Stimulated activated CD8-positive, alpha-beta memory T cell treated with anti-CD3 and anti-CD28 coated beads, Interleukin-12 subunit alpha, Interleukin-12 subunit beta, amount 100 ng/mL, for 1 hour (primary cell): ENCODE results near the gene GPR35.
A peak's percentile ranks its signal among the peaks of the same experiment; 100 is the strongest.
"Not testable (repeated sequence)": the region's sequence is repeated elsewhere in the genome, so short reads cannot be mapped to it uniquely, and the experiment has no call there.

Experiments
- DNase-seq: peaks from one replicate; pipeline ENCODE4 v3.0.0-alpha.2; 2020; ENCODE audit warnings: low read depth

Gene GPR35

GRCh38 chr2:240603081-240603835 is 22.0 kb upstream of the GPR35 start:
- no peak for DNase-seq

- no peak for DNase-seq
Observed at GRCh38 chr2:240603846-240604245, 21.4 kb upstream of the GPR35 start.

DNA sequence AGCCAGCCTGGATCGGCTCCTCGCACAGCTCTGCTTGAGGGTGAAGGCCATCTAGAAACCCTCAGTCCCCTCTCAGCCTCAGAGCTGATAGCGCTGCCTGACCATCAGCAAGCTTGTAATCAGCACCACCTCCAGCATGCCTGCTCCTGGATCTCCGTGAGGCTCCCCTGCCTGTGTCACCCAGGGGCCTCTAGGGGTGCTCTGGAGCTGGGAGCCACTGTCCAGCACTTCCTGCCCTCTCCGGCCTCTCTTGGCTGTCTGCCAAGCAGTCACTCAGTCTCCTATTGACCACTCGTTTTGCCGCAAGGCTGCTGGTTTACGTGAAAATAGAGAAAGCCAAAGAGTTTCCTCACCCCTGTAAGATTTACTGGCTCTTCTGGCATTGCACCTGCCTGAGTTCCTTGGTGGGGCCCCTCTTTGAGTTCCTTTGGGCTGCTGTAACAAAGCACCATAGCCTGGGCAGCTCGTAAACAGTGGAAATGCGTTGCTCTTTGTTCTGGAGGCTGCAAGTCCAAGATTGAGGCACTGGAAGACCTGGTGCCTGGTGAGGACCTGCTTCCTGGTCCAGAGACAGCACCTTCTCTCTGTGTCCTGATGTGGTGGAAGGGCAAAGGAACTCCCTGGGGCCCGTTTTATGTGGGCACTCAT is 20.9 kb upstream of the GPR35 start:
- no peak for DNase-seq

- DNase-seq, result no peak
Observed at GRCh38 chr2:240604939-240605716, 20.2 kb upstream of the GPR35 start.

DNA sequence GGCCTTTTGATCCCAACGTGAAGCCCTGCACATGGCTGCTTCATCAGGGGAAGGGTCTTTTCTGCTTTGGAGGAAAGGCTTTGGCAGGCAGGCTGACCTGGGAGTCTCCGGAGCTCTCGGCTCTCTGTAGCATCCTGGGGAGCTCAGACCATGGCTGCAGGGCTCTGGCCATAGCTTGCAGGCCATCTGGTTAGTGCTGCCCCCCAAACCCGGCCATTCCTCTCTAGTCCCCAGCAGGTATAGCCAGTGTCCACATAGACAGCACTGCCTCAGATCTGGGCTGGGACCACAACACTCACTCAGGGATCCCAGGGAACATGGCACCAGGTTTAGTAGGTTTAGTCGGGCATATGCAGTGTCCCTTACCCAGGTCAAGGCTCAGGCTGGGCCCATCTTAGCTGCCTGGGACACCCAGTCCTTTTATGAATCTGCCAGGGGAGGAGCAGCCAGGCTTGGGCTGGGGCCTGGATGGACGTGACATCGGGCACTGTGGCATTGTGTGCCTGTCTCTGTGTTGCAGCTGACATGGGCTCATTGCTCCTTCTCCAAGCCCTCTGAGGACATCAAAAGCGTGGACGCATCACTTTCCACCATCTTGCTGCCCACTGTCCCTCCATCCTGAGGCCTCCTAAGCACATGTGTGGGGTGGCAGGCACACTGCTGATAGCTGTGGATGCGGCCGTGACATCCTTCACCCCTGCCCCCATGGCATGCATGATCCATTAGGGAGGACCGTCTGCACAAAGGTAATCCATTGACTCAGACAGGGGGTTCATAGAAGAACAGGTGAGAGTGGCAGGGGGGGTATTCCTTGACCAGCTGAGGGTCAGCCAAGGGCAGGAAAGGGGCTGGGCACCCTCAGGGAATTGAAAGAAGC is 19.2 kb upstream of the GPR35 start:
- no peak for DNase-seq

- DNase-seq, result no peak
Observed at GRCh38 chr2:240611601-240612210, 13.6 kb upstream of the GPR35 start.

- no peak for DNase-seq
Observed at GRCh38 chr2:240613781-240614180, 11.5 kb upstream of the GPR35 start.

- DNase-seq, result no peak
Observed at GRCh38 chr2:240614391-240614790, 10.9 kb upstream of the GPR35 start.

DNA sequence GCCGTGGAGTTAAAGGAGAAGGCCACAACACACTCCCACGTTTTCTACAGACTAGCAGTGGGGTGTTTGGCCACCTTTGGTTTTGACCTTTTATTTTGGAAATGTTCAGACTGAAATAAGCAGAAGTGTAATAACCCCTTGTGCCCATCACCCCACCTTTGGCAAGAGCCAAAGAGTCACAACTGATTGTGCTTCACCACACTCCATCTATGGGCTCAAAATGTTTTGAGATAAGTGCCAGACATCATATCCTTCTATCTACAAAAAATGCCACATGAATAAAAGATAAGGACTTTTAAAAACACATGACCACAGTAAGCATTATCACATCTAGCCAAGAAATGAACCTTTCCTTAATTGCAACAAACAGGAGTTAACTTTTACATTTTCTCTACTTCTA is 9.9 kb upstream of the GPR35 start:
- no peak for DNase-seq

- no peak for DNase-seq
Observed at GRCh38 chr2:240615820-240616547, 9.3 kb upstream of the GPR35 start.

- DNase-seq, result not testable (repeated sequence)
Observed at GRCh38 chr2:240616860-240617666, 8.2 kb upstream of the GPR35 start.

GRCh38 chr2:240618776-240619175 is 6.5 kb upstream of the GPR35 start:
- DNase-seq, result no peak

- no peak for DNase-seq
Observed at GRCh38 chr2:240619506-240620148, 5.7 kb upstream of the GPR35 start.

DNA sequence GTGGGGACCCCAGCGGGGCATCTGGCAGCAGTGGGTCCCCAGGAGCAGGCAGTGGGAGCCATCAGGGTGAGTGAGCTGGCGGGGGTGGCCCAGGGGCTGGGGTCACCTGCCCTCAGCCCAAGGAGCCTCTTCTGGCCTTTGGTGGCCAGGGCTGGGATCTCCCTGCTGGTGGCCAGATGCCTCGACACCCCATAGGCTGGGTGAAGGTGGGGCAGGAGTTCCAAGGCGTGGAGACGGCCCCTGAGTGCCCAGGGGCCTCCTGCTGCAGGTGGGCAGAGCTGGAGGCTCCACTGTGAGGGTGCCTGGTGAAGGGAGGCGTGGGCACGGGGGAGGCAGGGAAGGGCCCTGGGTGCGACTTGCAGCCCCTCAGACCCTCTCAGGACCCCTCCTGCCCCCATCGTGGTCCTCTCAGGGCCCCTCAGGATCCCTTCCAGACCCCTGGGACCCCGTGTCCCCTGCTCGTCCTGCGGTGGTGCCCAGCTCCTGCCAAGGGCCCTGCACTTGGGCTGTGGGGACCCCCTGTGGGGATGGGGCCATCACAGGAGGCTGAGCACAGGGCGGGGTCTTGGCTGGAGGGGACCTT is 5.0 kb upstream of the GPR35 start:
- no peak for DNase-seq

GRCh38 chr2:240620859-240621258 is 4.4 kb upstream of the GPR35 start:
- DNase-seq, result no peak

GRCh38 chr2:240622060-240622411 is 3.2 kb upstream of the GPR35 start:
- DNase-seq, result no peak

DNA sequence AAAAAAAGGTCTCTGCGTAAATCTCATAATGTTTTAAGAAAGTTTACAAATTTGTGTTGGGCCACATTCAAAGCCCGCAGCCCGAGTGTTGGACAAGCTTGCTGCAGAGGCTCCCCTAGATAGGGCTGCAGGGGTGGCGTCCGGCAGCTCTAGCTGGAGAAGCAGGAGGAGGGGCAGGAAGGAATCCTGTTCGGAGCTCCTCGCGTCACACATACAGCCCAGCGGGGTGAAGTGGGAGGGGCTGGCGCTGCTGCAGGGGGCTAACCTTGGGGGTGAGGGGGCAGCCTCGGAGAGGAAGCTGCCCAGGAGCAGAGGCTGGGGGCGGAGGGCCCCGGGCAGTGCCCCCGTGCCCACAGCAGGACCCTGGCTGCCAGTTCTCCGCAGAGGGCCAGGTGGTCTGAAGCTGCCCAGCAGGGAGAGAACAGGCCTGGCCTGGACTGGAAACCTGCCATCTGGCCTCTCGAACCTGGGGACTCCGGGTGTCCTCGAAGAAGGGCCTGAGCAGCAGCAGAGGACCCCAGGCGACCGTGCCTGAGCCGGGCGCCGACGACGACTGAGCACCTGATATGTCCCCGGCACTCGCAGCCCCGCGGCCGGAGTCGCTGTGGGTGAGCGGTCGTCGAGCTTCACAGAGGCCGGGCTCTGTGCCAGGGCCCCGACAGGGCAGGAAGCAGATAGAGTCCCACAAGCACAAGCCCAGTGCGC is 2.6 kb upstream of the GPR35 start:
- DNase-seq, result peak; percentile 40

- DNase-seq, result no peak
Observed at GRCh38 chr2:240623531-240624010, 1.7 kb upstream of the GPR35 start.
